SIG-M5 treated with dmso at 0.1 percent for 504 hours (cell line): Measurements from ENCODE around the gene TUFT1.
"Not testable (repeated sequence)": the region's sequence is repeated elsewhere in the genome, so short reads cannot be mapped to it uniquely, and the experiment has no call there.

Source experiments
- DNase-seq: peaks from one replicate; lab custom pipeline; 2025; ENCODE audit not compliant: unreplicated experiment; lab: John Stamatoyannopoulos, UW

The TUFT1 gene

GRCh38 chr1:151578941-151579340 is 38.8 kb downstream of the TUFT1 start:
- DNase-seq, result no peak

GRCh38 chr1:151579436-151580225 is 39.5 kb downstream of the TUFT1 start:
- no peak for DNase-seq

- DNase-seq, result no peak
Measured at GRCh38 chr1:151581451-151581850, 41.3 kb downstream of the TUFT1 start.

GRCh38 chr1:151581921-151582320 is 41.8 kb downstream of the TUFT1 start:
- peak; percentile 41 for DNase-seq

- no peak for DNase-seq
Measured at GRCh38 chr1:151583796-151584195, 43.7 kb downstream of the TUFT1 start.

- no peak for DNase-seq
Measured at GRCh38 chr1:151584278-151584677, 44.2 kb downstream of the TUFT1 start.

- DNase-seq, result no peak
Measured at GRCh38 chr1:151584780-151585179, 44.7 kb downstream of the TUFT1 start.

GRCh38 chr1:151585622-151586021 is 45.5 kb downstream of the TUFT1 start:
- DNase-seq, result peak; percentile 75

- DNase-seq, result no peak
Measured at GRCh38 chr1:151590961-151591360, 50.9 kb downstream of the TUFT1 start.

GRCh38 chr1:151593730-151594129 is 53.6 kb downstream of the TUFT1 start:
- DNase-seq, result no peak

- peak; percentile 50 for DNase-seq
Measured at GRCh38 chr1:151594143-151594625, 54.1 kb downstream of the TUFT1 start.

GRCh38 chr1:151596166-151596953 is 56.3 kb downstream of the TUFT1 start:
- no peak for DNase-seq

- DNase-seq, result not testable (repeated sequence)
Measured at GRCh38 chr1:151602550-151602949, 62.4 kb downstream of the TUFT1 start.

GRCh38 chr1:151604291-151604690 is 64.2 kb downstream of the TUFT1 start:
- DNase-seq, result no peak

- peak; percentile 30 for DNase-seq
Measured at GRCh38 chr1:151606384-151606783, 66.3 kb downstream of the TUFT1 start.

- no peak for DNase-seq
Measured at GRCh38 chr1:151606857-151607256, 66.7 kb downstream of the TUFT1 start.

- no peak for DNase-seq
Measured at GRCh38 chr1:151610142-151610541, 70.0 kb downstream of the TUFT1 start.

- peak; percentile 100 for DNase-seq
Measured at GRCh38 chr1:151611288-151611790, 71.2 kb downstream of the TUFT1 start.

- peak; percentile 97 for DNase-seq
Measured at GRCh38 chr1:151611832-151612500, 71.9 kb downstream of the TUFT1 start, which contains the start of gene SNX27. SNX27 (plus strand) TSS chr1:151612050; CDS start chr1:151612202, 152 bp downstream.

GRCh38 chr1:151612501-151613281 is 72.6 kb downstream of the TUFT1 start:
- DNase-seq, result peak; percentile 67
